KBM-7 (cell line): ENCODE measurements around the gene RAB3IL1.

Experiments
- DNase-seq: peaks from one replicate; pipeline ENCODE4 v3.0.0-alpha.2; 2015
- in situ Hi-C: fragments of 300-500 bp; cut with MboI; formaldehyde crosslinking; loops from 2 replicates; pipeline ENCODE4 v1.14.3; 2020; ENCODE audit warnings: low sequenced_read_pairs, low pct_unique_long_range_greater_than_20kb, mixed read lengths

The RAB3IL1 gene

DNA sequence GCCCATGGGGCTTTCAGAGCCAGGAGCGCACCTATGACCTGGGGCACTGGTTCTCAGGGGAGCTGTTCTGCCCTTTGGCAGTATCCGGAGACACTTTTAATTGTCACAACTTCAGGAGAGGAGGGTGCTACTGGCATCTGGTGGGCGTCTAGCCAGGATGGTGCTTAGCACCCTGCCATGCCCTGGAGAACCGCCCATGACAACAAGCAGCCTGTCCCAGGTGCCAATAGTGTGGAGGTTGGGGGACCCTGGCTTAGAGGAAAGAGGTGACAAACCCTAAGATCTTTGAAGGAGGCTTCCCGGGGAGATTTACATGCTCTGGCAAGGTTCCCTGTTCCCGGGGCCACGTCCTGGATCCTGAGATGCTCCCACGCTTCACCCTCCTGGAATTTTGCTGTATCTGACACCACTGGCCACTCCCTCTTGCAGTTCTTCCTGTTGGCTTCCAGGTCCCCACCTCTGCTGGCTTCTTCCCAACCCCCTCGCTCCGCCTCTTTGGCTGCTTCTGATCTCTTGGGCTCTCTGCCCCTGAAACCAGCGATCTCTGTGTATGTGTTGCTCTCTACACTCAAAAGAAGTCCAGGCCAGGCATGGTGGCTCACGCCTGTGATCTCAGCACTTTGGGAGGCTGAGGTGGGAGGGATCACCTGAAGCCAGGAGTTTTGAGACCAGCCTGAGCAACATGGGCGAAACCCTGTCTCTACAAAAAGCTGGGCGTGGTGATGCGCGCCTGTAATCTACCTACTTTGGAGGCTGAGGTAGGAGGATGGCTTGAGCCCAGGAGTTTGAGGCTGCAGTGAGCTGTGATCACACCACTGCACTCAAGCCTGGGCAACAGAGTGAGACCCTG, 57.1 kb downstream of the RAB3IL1 start:
- in situ Hi-C loops, result no loop called here
- DNase-seq, result no peak

DNA sequence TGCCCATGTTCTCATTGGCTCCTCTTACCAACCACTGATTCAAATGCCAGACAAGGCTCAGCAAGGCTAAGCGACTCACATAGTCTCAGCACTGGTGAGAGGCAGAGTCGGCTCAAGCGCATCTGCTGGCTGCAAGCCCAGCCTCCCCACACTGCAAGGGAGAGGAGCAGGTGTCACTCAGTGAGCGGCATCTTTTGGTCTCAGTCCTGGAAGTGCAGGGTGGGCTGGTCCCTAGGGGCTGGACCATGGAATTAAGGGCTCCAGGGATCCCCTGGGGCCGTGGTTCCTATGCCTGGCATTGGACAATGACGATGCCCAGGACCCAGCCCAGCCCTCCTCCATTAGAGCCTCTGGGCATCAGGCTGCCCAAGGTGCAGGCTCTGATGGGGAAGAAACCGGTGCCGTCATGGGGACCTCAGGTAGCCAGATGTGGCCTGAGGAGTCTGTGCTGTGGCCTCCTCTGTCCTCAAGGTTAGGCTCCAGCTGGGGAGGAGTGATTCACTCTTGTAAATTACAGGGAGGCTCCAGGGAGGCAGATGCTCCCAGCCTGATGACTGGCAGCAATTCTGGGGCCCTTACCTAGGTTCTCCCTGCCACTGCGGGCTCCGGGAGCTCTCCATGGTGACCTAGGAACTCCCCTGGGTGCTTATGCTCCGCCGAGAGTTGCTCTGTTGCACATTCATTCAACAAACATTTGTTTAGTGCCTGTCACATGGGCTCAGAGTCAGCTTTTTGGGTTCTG, 61.3 kb downstream of the RAB3IL1 start:
- DNase-seq, result no peak
- in situ Hi-C loops, result no loop called here

GRCh38 chr11:61854966-61855714, 62.2 kb downstream of the RAB3IL1 start:
- in situ Hi-C loops, result no loop called here
- no peak for DNase-seq

- in situ Hi-C loops, result no loop called here
- DNase-seq, result no peak
These were observed 63.0 kb downstream of the RAB3IL1 start for GRCh38 chr11:61854206-61854895.

DNA sequence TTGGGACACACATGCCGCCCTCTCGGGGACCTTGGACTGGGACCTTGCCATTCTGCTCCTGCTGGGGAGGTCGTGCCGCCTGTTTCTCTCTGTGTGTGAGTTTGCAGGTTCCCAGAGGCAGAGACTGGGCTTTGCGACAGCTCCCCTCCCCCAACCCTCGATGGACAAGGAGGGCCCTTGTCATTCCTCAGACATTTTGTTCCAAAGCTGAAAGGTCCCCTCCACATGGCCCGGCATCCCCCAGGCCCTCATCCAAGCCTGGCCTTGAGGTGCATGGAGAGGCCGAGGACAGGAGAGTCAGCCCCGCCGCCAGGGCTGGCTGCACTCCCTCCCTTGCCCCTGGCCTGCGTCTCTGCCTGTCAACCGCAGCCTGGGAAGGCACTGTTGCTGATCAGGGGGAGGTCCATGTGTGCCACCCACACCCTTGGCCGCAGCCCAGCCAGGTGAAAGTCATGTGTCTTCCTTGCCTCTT, 63.6 kb downstream of the RAB3IL1 start:
- no peak for DNase-seq
- in situ Hi-C loops, result no loop called here

- DNase-seq, result no peak
These were observed 65.5 kb downstream of the RAB3IL1 start for GRCh38 chr11:61851900-61852295.

GRCh38 chr11:61851113-61851899, 66.1 kb downstream of the RAB3IL1 start:
- in situ Hi-C loops, result no loop called here
- no peak for DNase-seq

More at GRCh38 chr11:61851900-61852295, 65.5 kb downstream of the RAB3IL1 start:
- in situ Hi-C loops, result no loop called here

GRCh38 chr11:61850687-61851086, 66.7 kb downstream of the RAB3IL1 start:
- no peak for DNase-seq
- in situ Hi-C loops, result no loop called here

- DNase-seq, result no peak
- in situ Hi-C loops, result no loop called here
These were observed 68.7 kb downstream of the RAB3IL1 start for GRCh38 chr11:61848631-61849030.

DNA sequence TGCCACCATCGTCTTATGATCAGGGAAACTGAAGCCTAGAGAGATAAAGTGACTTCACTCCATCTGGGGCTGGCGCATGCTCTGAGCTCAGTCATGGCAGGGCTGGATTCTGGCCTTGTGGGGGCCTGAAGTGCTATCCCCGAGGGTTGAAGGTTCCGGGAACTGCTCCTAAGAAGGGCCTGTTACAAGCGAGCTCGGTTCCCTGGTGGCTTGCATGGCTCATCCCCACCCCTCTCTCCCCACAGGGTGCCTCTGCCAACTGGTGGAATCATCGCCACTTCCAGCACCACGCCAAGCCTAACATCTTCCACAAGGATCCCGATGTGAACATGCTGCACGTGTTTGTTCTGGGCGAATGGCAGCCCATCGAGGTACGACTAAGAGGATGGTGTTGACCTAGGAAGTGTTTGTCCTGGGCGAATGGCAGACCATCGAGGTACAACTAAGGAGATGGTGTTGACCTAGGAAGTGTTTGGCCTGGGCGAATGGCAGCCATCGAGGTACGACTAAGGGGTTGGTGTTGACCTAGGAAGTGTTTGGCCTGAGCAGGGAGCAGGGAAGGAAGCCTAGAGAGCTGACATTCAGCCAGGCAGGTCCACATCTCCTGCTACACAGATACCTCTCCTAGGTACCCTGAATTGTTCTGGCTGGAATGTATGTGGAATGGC, 69.3 kb downstream of the RAB3IL1 start:
- in situ Hi-C loops, result no loop called here
- no peak for DNase-seq
